ENCODE data around the gene NEK9.

- TF ChIP-seq, protein P1, sequence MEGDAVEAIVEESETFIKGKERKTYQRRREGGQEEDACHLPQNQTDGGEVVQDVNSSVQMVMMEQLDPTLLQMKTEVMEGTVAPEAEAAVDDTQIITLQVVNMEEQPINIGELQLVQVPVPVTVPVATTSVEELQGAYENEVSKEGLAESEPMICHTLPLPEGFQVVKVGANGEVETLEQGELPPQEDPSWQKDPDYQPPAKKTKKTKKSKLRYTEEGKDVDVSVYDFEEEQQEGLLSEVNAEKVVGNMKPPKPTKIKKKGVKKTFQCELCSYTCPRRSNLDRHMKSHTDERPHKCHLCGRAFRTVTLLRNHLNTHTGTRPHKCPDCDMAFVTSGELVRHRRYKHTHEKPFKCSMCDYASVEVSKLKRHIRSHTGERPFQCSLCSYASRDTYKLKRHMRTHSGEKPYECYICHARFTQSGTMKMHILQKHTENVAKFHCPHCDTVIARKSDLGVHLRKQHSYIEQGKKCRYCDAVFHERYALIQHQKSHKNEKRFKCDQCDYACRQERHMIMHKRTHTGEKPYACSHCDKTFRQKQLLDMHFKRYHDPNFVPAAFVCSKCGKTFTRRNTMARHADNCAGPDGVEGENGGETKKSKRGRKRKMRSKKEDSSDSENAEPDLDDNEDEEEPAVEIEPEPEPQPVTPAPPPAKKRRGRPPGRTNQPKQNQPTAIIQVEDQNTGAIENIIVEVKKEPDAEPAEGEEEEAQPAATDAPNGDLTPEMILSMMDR (IDR thresholded peaks at IDR 0.05): no peak
- TF ChIP-seq POLR2AphosphoS5 (IDR thresholded peaks at IDR 0.05; ENCODE audit: low read depth, low read length): no peak
Measured at GRCh38 chr14:75142494-75142893, 15.6 kb upstream of the NEK9 start.
